Measurements from ENCODE around the gene DNAJC4.

The DNAJC4 gene

GRCh38 chr11:64263021-64263946 lies 32.9 kb downstream of the DNAJC4 start:
- TF ChIP-seq YY1 (IDR thresholded peaks at IDR 0.05; ENCODE audit: low read depth) (no peak), TEAD4 (IDR thresholded peaks at IDR 0.05) (no peak)

- no peak for TF ChIP-seq TCF12 (IDR thresholded peaks at IDR 0.05; ENCODE audit: low read depth)
These were observed 33.6 kb downstream of the DNAJC4 start for GRCh38 chr11:64263947-64264317.

- TF ChIP-seq REST (IDR thresholded peaks at IDR 0.05; ENCODE audit: low read depth) (no peak), CREB1 (IDR thresholded peaks at IDR 0.05; ENCODE audit: low read depth) (no peak), TEAD4 (IDR thresholded peaks at IDR 0.05) (no peak), MAX (IDR thresholded peaks at IDR 0.05) (no peak), USF1 (IDR thresholded peaks at IDR 0.05) (no peak), TCF12 (IDR thresholded peaks at IDR 0.05; ENCODE audit: low read depth) (no peak), FOXM1 (IDR thresholded peaks at IDR 0.05; ENCODE audit: borderline replicate concordance, low read depth) (no peak), YY1 (IDR thresholded peaks at IDR 0.05; ENCODE audit: low read depth) (no peak), ZBTB7A (IDR thresholded peaks at IDR 0.05; ENCODE audit: low read depth) (no peak), EP300 (IDR thresholded peaks at IDR 0.05; ENCODE audit: borderline replicate concordance) (no peak), CEBPB (IDR thresholded peaks at IDR 0.05) (no peak), NFIC (IDR thresholded peaks at IDR 0.05) (no peak)
These were observed 34.1 kb downstream of the DNAJC4 start for GRCh38 chr11:64264371-64264852.

- TF ChIP-seq EP300 (IDR thresholded peaks at IDR 0.05; ENCODE audit: borderline replicate concordance) = no peak
- no peak for TF ChIP-seq NFIC (IDR thresholded peaks at IDR 0.05)
These were observed 35.1 kb downstream of the DNAJC4 start for GRCh38 chr11:64265176-64266160.

GRCh38 chr11:64266339-64266738 lies 36.0 kb downstream of the DNAJC4 start:
- TF ChIP-seq TEAD4 (IDR thresholded peaks at IDR 0.05) = no peak
- no peak for TF ChIP-seq USF1 (IDR thresholded peaks at IDR 0.05)
- no peak for TF ChIP-seq FOXM1 (IDR thresholded peaks at IDR 0.05; ENCODE audit: borderline replicate concordance, low read depth)
- TF ChIP-seq EGR1 (IDR thresholded peaks at IDR 0.05) = no peak
- no peak for TF ChIP-seq ZBTB7A (IDR thresholded peaks at IDR 0.05; ENCODE audit: low read depth)
- no peak for TF ChIP-seq EP300 (IDR thresholded peaks at IDR 0.05; ENCODE audit: borderline replicate concordance)
- no peak for TF ChIP-seq TAF1 (IDR thresholded peaks at IDR 0.05; ENCODE audit: low read depth)
- TF ChIP-seq CEBPB (IDR thresholded peaks at IDR 0.05) = no peak
- no peak for TF ChIP-seq NFIC (IDR thresholded peaks at IDR 0.05)
- TF ChIP-seq TCF12 (IDR thresholded peaks at IDR 0.05; ENCODE audit: low read depth) = no peak
- no peak for TF ChIP-seq REST (IDR thresholded peaks at IDR 0.05; ENCODE audit: low read depth)
- TF ChIP-seq CREB1 (IDR thresholded peaks at IDR 0.05; ENCODE audit: low read depth) = no peak
- no peak for TF ChIP-seq MAX (IDR thresholded peaks at IDR 0.05)
- TF ChIP-seq RAD21 (IDR thresholded peaks at IDR 0.05; ENCODE audit: low read depth) = no peak
- TF ChIP-seq YY1 (IDR thresholded peaks at IDR 0.05; ENCODE audit: low read depth) = no peak

Measured in Ishikawa (cell line).